Posterior cingulate gyrus (tissue), 11 donors: Measurements from ENCODE around the gene CD99L2.

Source experiments
- DNase-seq, 10 donors: peaks; one replicate each; pipeline versions ENCODE4 v3.0.0 to v3.0.0-alpha.2; 2020 to 2021; ENCODE audit warnings: mixed read lengths in 3 of 10
- intact Hi-C: fragments of 100-400 bp; cut with DNase I; formaldehyde crosslinking; loops from one replicate; pipeline ENCODE4 v1.15.1; 2023

CD99L2 gene

GRCh38 chrX:150898343-150899190, at the start of gene CD99L2:
CD99L2 (minus strand) TSS chrX:150898668; CDS start chrX:150898588, 80 bp downstream.
- intact Hi-C loops, result loop anchor here (10.0 kb wide), 1 partner anchor 86 kb away; the partner anchor contains the start of gene HMGB3
- peak; percentile 76 to 98 (median 86) for DNase-seq

- no peak for DNase-seq
- intact Hi-C loops, result no loop called here
Observed at GRCh38 chrX:150944233-150944632, 45.8 kb upstream of the CD99L2 start.

DNA sequence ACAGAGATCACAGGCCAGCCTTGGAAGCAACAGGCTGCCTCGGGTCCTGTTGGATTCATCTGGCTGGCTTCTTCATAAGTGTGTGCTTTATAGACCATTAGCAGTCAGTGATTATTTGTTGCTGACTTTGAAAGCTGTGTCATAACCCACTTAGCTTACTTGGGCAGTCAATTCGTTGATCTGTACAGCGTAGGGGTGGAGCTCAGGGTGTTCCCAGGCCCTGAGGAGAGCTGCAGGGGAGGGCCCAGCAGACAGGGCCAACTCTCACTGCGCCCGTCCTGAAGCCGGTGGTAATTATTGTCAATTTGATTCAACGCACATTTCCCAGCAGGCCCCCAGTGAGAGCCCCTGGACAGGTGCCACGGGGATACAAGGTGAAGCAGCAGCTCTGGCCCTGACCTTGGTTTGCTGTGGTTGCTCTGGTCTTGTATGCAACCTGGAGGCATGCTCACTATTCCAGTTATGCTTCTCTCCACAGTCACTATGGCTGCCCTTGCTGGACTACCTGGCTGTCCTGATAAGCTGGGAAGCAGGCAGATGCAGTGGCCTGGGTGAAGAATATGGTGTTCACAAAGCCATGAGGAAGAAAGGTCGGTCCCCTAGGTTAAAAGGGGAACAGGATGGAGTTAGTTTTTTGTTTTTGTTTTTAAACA, 44.6 kb upstream of the CD99L2 start:
- intact Hi-C loops, result no loop called here
- no peak for DNase-seq

DNA sequence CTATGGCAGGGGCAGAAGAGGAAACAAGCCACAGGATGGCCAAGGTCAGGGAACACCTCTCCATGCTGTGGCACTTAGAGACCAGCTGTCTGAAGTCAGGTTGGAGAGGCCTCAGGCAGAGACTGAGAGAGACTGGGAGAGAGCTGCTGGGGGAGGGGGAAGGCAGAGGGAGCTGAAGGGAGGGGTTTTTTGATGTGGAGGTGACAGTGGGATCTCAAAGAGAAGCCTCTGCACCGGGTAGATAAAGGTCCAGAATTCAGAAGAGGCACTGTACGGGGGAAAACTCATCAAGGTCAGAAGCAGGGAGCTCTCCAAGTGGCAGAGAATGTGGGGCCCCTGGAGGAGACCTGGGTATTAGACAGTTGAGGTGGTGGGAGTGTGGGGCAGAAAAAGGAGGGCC, 43.1 kb upstream of the CD99L2 start:
- no peak for DNase-seq
- intact Hi-C loops, result no loop called here

- no peak for DNase-seq
- intact Hi-C loops, result no loop called here
Observed at GRCh38 chrX:150940844-150941495, 42.5 kb upstream of the CD99L2 start.

DNA sequence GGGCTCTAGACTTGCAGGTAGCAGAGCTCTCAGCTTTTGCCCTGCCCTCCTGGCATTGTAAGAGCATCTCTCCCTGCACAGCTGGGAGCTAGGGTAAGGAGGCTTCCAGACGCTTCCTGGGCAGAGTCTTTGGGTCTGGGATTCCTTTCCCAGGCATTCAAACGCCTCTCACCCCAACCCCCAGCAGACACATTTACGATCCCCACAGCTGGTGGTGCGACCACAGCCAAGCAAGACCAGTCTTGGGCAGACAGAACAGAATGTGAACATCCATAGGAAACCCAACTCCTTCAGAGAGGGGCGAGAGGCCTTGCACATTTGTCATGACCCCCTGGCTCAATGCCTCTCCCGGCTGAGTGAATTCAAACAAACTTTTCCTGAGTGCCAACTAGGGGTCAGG, 38.1 kb upstream of the CD99L2 start:
- intact Hi-C loops, result no loop called here
- peak in 1 of 10 donors; percentile 48 for DNase-seq

DNA sequence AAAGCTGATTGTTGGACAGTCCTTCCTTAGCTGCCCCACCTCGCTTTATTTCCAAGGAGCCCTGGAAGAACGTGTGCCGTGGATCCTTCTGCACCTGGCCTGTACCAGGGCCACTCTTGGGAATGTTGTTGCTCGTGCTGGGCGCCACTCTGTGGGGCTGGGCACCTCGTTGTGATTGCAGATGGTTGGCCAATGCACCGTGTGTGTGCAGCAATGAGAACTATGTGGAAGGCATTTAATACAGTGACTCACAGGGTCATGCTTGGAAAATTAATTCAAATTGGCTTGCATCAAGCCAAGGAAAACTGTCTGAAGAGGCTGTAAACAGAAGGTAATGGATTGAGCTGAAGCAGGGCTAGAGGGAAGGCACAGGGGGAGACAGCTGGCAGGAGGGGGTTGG, 37.0 kb upstream of the CD99L2 start:
- DNase-seq, result peak in 1 of 10 donors; percentile 45
- intact Hi-C loops, result no loop called here

DNA sequence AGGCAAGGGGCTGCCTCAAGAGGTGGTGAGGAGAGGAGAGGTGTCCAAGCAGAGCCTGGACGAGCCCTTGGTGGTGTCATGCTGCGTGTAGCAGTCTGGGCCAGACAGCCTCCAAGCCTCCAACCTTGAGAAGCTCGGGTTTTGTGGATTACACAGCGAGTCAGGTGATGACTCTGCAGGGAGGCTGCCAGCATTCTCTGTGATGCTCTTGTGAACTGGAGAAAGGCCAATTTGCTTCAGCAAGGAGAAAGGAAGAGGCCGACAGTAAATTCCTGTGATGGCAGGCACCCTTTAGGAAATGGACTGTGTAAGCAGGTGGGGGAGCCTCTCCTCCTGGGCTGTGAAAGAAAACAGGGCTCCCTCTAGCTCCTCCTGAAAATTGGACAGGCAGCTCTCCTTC, 36.0 kb upstream of the CD99L2 start:
- intact Hi-C loops, result no loop called here
- peak in 2 of 10 donors; percentile 1 to 77 for DNase-seq

GRCh38 chrX:150933945-150934350, 35.5 kb upstream of the CD99L2 start:
- intact Hi-C loops, result no loop called here
- DNase-seq, result peak in 1 of 10 donors; percentile 5

DNA sequence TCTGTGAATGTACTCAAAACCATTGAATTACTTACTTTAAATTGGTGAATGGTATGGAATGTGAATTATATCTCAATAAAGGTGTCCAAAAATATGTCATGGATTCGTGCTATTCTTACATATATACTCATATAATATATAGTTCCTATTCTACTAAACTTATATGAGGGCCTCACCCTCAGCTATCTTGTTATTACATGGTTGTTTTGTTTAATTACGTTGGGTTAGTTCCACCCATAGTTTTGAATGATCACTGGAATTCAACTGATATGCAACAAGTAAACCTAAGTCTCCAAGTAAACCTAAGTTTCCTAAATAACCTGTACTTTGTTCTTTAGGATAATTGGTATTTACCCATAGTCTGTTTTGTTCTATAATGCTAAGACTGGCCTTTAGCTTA, 30.6 kb upstream of the CD99L2 start:
- no peak for DNase-seq

DNA sequence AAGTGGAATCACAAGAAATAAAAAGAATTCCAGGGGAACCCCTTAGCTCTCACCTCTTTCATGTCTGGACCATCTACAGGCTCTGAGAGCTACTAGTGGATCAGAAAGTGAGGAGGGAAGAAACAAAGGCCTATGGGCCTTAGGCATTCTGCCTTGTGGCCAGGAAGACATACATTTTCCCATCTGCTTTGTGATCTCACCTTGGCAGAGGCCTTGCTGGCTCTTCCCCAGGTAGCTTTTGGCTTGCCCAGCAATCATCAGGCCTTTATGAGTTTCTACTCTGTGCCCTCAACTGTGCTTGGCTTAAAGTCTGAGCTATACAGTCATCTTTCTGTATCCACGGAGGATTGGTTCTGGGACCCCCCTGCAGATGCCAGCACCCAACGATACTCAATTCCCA, 28.3 kb upstream of the CD99L2 start:
- DNase-seq, result no peak
- intact Hi-C loops, result no loop called here

More for the DNA sequence above, 30.6 kb upstream of the CD99L2 start:
- intact Hi-C loops, result no loop called here

DNA sequence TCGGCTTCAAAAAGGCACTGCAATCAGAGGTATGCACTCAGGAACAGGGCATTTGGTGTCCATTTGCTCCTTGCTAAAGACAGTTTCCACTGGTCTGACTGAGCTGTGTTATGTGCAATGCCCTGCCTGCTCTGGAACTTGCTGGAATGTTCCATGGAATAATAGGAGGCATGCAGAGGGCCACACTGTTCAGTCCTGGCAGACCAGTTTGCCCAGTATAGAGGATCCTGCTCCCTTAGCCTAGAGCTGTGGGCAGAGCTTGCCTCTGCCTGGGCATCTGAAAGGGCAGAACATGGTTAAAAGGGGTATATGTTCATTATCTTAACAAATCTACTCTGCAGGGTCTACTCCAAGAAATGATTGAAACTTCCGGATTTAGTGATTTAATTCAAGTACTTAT, 27.8 kb upstream of the CD99L2 start:
- DNase-seq, result peak in 1 of 10 donors; percentile 6
- intact Hi-C loops, result no loop called here

DNA sequence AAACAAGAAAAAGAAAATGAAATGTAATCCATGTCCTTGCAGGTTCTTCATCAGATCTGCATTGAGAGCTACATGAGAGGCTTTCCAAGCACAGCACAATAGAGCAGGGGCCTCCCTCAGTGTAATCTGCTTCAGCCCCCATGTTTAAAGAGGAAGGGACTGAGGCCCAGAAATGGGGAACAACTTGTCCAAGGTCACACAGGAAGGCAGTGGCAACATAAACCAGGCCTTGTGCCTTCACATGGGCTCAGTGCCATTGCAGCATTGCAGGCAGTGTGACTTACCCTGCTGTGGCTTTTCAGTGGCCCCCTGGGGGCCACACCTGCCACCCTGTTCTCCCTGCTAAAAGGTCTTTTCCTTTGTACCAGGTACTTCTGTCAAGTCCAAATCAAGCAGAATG, 20.9 kb upstream of the CD99L2 start:
- DNase-seq, result no peak
- intact Hi-C loops, result no loop called here

- peak in 1 of 10 donors; percentile 53 for DNase-seq
- intact Hi-C loops, result no loop called here
Observed at GRCh38 chrX:150913511-150913910, 15.0 kb upstream of the CD99L2 start.

DNA sequence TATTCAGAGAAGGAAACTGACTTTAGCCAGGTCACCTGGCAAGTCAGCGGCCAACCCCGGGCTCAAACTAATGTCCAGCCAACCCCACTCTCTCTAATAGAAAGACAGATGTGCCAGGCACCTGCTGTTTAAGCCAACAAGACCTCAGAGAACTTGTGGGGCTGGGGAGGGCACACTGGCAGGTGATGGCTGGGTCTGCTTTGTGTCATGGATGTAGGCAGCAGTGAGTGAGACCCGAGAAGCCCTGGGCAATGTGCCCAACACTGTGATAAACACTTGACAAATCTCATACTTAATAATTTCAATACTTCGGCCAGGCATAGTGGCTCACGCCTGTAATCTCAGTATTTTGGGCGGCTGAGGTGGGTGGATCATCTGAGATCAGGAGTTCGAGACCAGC, 9.0 kb upstream of the CD99L2 start:
- intact Hi-C loops, result loop anchor here (10.0 kb wide), 1 partner anchor 133 kb away; no protein-coding TSS in a partner anchor
- DNase-seq, result peak in 1 of 10 donors; percentile 21

DNA sequence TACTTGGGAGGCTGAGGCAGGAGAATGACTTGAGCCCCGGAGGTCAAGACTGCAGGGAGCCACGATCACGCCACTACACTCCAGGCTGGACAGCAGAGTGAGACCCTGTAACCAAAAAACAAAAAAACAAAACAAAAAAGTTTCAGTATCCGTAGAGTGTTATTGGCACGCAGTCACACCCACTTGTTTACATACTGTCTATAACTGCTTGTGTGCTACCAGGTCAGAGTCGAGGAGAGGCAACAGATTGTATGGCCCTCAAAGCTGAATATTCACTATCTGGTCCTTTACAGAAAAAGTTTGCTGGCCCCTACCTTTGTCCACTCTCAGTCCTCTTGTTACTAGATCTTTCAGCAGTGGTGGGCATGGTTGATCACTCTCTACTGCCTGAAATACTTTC, 8.2 kb upstream of the CD99L2 start:
- intact Hi-C loops, result loop anchor here (10.0 kb wide), 1 partner anchor 132 kb away; no protein-coding TSS in a partner anchor
- DNase-seq, result no peak

DNA sequence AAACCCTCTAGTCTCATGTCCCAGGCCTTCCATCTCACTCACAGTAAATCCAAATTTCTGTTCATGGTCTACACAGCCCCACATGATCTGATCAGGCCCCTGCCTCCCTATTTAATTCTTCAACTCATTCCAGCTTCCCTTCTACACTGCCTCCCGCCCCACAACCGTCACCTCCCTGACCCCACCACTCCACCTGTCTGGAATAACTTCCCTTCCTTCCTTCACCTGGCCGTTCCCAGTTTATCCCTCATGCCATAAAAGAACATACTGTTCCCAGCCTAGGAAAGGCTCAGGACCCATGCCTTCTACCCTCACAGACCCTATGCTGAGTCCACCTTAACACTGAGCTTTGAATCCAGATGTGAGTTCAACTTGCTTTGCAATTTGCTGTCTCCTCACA, 6.8 kb upstream of the CD99L2 start:
- DNase-seq, result no peak
- intact Hi-C loops, result loop anchor here (10.0 kb wide), 1 partner anchor 130 kb away; no protein-coding TSS in a partner anchor

DNA sequence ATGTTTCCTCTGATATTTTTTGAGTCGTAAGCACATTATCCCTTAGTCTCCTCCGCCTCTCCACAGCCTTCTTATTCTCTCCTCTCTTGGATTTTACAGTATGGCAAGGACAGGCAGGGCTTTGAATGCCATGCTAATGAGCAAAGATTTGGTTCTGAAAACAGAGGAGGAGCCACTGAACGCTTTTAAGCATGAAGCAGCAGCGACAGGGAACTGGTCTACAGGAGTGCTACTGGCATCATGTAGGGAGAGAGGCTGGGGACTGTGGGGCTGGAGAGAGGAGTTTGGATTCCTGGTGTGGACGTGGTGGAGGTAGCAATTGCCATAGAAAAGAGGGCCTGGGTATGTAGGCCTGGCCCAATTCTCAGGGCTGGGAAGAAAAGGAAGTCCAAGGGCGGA, 4.6 kb upstream of the CD99L2 start:
- no peak for DNase-seq
- intact Hi-C loops, result loop anchor here (10.0 kb wide), 1 partner anchor 128 kb away; no protein-coding TSS in a partner anchor

DNA sequence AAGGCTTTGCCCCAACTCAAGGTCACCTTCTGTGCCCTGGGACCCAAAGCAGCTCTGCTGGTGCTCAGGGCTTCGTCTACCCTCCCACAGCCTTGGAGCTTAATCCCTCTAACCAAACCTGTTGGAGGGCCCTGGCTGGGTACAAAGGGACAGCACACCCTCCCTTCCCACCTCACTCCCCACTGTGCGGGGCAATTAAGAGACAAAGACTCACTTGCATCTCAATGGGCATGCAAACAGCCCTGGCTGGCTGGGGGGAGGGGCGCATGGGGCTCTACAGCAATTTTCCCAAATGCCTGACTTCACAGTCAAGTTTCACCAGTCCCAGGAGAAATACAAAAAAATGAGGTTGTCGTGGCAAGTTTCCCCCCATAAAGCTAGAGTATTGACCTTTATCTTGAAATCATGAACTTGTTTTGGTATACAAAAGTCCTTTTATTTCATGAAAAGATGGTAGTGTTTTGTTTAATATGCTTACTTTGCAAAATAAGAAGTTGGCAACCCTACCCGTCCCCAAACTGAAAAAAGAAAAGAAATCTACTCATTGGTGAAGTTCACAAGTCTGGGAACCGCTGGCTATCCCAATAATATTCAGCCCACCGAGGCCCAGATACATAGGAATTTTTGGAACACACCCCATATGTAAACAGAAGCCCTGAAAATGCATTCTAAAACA, 4.1 kb upstream of the CD99L2 start:
- intact Hi-C loops, result loop anchor here (10.0 kb wide), 1 partner anchor 128 kb away; no protein-coding TSS in a partner anchor
- peak in 1 of 10 donors; percentile 22 for DNase-seq

- intact Hi-C loops, result loop anchor here (10.0 kb wide), 1 partner anchor 86 kb away; the partner anchor contains the start of gene HMGB3
Observed at GRCh38 chrX:150899191-150899757, 806 bp upstream of the CD99L2 start.

More at GRCh38 chrX:150899191-150899757, 806 bp upstream of the CD99L2 start:
- peak; percentile 20 to 92 (median 39) for DNase-seq
